Measurements from ENCODE around the gene SMARCA5. TPM values are rescaled to one million over a fixed set of nuclear protein-coding genes. Genes with fewer than 3 reads are reported as not detected.

SMARCA5 gene
- total RNA-seq, 1 experiment from 2014 or later: 107 TPM

DNA sequence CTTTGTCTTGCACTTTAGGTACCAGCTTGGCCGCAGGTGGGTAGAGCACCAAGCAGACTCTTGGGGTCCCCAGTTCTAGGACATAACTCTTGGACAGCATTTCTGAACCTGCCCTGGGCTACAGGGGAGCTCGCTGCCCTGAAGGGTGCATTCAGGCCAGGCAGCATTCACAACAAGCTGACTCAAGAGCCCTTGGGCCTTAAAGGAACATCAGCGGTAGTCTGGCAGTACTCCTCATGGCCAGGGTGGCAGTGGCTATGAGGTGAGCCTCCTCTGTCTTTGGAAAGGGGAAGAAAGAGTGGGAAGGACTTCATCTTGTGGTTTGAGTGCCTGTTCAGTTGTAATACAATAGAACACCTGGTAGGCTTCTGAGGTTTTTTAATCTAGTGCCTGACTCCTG lies 24.8 kb upstream of the SMARCA5 start:
- Mint-ChIP-seq H3K9me3 (no peaks in the 10 kb centered on the region), H3K4me1 (no peaks in the 10 kb centered on the region), H3K4me3 (no peak overlapping the region), H3K27ac (no peak overlapping the region), H3K27me3 (ENCODE audit: low read depth) (no peaks in the 10 kb centered on the region), H3K36me3 (ENCODE audit: insufficient read depth in 1 of 3, low read depth in 3 of 3) (no peaks in the 10 kb centered on the region)
- H3K27ac ChIP-seq (ENCODE audit: insufficient read length, low read depth, low read length): no peak overlapping the region
- H2AFZ ChIP-seq (ENCODE audit: low read length): no peak overlapping the region
- H3K4me1 ChIP-seq (ENCODE audit: insufficient read depth, low read length): no peaks in the 10 kb centered on the region
- no peak overlapping the region for H3K18ac ChIP-seq (ENCODE audit: insufficient read length, low read depth, low read length)
- no peaks in the 10 kb centered on the region for H3K27me3 ChIP-seq (ENCODE audit: insufficient read depth, low read length)
- no peak overlapping the region for H3K4me2 ChIP-seq (ENCODE audit: insufficient read depth, insufficient read length, low read length)
- no peak overlapping the region for H2AK5ac ChIP-seq (ENCODE audit: insufficient read length, low read length)
- H2BK5ac ChIP-seq (ENCODE audit: insufficient read length, low read length): no peak overlapping the region
- no peak overlapping the region for H4K91ac ChIP-seq (ENCODE audit: insufficient read length, low read depth, low read length)
- H3K23me2 ChIP-seq (ENCODE audit: insufficient read length, low read depth, low read length, poor library complexity, severe bottlenecking): no peaks in the 10 kb centered on the region
- WGBS (ENCODE audit: extremely low coverage, insufficient read length, low lambda C conversion rate): no CpG with 5 or more reads among the region's 3 CpGs
- no peak overlapping the region for H2BK15ac ChIP-seq (ENCODE audit: low read depth, low read length)
- H4K20me1 ChIP-seq (ENCODE audit: control insufficient read depth, insufficient read depth, insufficient read length): no peaks in the 10 kb centered on the region
- no peak overlapping the region for H3K4ac ChIP-seq (ENCODE audit: low read depth, low read length)
- no peak overlapping the region for H3K14ac ChIP-seq (ENCODE audit: insufficient read depth, low read length)
- TF ChIP-seq, protein P1, sequence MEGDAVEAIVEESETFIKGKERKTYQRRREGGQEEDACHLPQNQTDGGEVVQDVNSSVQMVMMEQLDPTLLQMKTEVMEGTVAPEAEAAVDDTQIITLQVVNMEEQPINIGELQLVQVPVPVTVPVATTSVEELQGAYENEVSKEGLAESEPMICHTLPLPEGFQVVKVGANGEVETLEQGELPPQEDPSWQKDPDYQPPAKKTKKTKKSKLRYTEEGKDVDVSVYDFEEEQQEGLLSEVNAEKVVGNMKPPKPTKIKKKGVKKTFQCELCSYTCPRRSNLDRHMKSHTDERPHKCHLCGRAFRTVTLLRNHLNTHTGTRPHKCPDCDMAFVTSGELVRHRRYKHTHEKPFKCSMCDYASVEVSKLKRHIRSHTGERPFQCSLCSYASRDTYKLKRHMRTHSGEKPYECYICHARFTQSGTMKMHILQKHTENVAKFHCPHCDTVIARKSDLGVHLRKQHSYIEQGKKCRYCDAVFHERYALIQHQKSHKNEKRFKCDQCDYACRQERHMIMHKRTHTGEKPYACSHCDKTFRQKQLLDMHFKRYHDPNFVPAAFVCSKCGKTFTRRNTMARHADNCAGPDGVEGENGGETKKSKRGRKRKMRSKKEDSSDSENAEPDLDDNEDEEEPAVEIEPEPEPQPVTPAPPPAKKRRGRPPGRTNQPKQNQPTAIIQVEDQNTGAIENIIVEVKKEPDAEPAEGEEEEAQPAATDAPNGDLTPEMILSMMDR (conservative IDR thresholded peaks at IDR 0.05): no peak
- H3K9ac ChIP-seq (ENCODE audit: extremely low read depth, insufficient read length, low read length): no peak overlapping the region
- H3K9me3 ChIP-seq (ENCODE audit: control insufficient read depth, low read depth, low read length): no peaks in the 10 kb centered on the region
- no peak overlapping the region for H2BK120ac ChIP-seq (ENCODE audit: low read depth, low read length, poor library complexity, severe bottlenecking)
- no peaks in the 10 kb centered on the region for H3K79me2 ChIP-seq (ENCODE audit: insufficient read depth, low read length)
- no peak overlapping the region for H2BK20ac ChIP-seq (ENCODE audit: low read depth, low read length, poor library complexity, severe bottlenecking)
- H3K79me1 ChIP-seq (ENCODE audit: insufficient read depth, low read depth, low read length, poor library complexity, severe bottlenecking): no peaks in the 10 kb centered on the region
- H3K23ac ChIP-seq (ENCODE audit: insufficient read length, low read depth, low read length): no peak overlapping the region
- DNase-seq: no peak
- no peak overlapping the region for H2BK12ac ChIP-seq (ENCODE audit: insufficient read length, low read depth, low read length)
- no peak overlapping the region for H4K8ac ChIP-seq (replicated peaks; ENCODE audit: insufficient read length, low read depth, low read length)
- no peak overlapping the region for H4K5ac ChIP-seq (ENCODE audit: insufficient read length, low read depth, low read length)
- no peak overlapping the region for H3T11ph ChIP-seq (ENCODE audit: low read length)
- no peak overlapping the region for H3K56ac ChIP-seq (ENCODE audit: insufficient read length, low read depth, low read length)

Data from H9 (cell line).